ENCODE measurements around the gene LMBR1.
"Not testable (repeated sequence)": the region's sequence is repeated elsewhere in the genome, so short reads cannot be mapped to it uniquely, and the experiment has no call there.

LMBR1 gene

GRCh38 chr7:156906200-156906649 lies 13.2 kb upstream of the LMBR1 start:
- DNase-seq (ENCODE audit: low read depth in 2 of 2), result no peak

GRCh38 chr7:156903232-156903909 lies 10.4 kb upstream of the LMBR1 start:
- DNase-seq (ENCODE audit: low read depth in 2 of 2), result no peak

- DNase-seq (ENCODE audit: low read depth in 2 of 2), result not testable (repeated sequence)
Measured at GRCh38 chr7:156900093-156900492, 7.1 kb upstream of the LMBR1 start.

GRCh38 chr7:156898938-156899337 lies 6.0 kb upstream of the LMBR1 start:
- no peak for DNase-seq (ENCODE audit: low read depth in 2 of 2)

- DNase-seq (ENCODE audit: low read depth in 2 of 2), result no peak
Measured at GRCh38 chr7:156897673-156898072, 4.7 kb upstream of the LMBR1 start.

- DNase-seq (ENCODE audit: low read depth in 2 of 2), result no peak
Measured at GRCh38 chr7:156896388-156897022, 3.5 kb upstream of the LMBR1 start.

- DNase-seq (ENCODE audit: low read depth in 2 of 2), result no peak
Measured at GRCh38 chr7:156895024-156895780, 2.2 kb upstream of the LMBR1 start.

GRCh38 chr7:156892081-156892800 lies 742 bp downstream of the LMBR1 start:
- peak; percentile 50 to 52 for DNase-seq (ENCODE audit: low read depth in 2 of 2)

GRCh38 chr7:156889746-156890145 lies 3.2 kb downstream of the LMBR1 start:
- no peak for DNase-seq (ENCODE audit: low read depth in 2 of 2)

GRCh38 chr7:156889089-156889488 lies 3.9 kb downstream of the LMBR1 start:
- no peak for DNase-seq (ENCODE audit: low read depth in 2 of 2)

GRCh38 chr7:156886020-156886795 lies 6.8 kb downstream of the LMBR1 start:
- no peak for DNase-seq (ENCODE audit: low read depth in 2 of 2)

GRCh38 chr7:156881679-156882078 lies 11.3 kb downstream of the LMBR1 start:
- no peak for DNase-seq (ENCODE audit: low read depth in 2 of 2)

- DNase-seq (ENCODE audit: low read depth in 2 of 2), result no peak
Measured at GRCh38 chr7:156875766-156876165, 17.2 kb downstream of the LMBR1 start.

GRCh38 chr7:156868363-156868762 lies 24.6 kb downstream of the LMBR1 start:
- not testable (repeated sequence) for DNase-seq (ENCODE audit: low read depth in 2 of 2)

GRCh38 chr7:156865493-156865892 lies 27.5 kb downstream of the LMBR1 start:
- DNase-seq (ENCODE audit: low read depth in 2 of 2), result no peak

GRCh38 chr7:156862022-156862421 lies 31.0 kb downstream of the LMBR1 start:
- not testable (repeated sequence) for DNase-seq (ENCODE audit: low read depth in 2 of 2)

- no peak for DNase-seq (ENCODE audit: low read depth in 2 of 2)
Measured at GRCh38 chr7:156861212-156861611, 31.8 kb downstream of the LMBR1 start.

GRCh38 chr7:156860099-156860498 lies 32.9 kb downstream of the LMBR1 start:
- DNase-seq (ENCODE audit: low read depth in 2 of 2), result not testable (repeated sequence)

GRCh38 chr7:156858523-156858922 lies 34.5 kb downstream of the LMBR1 start:
- DNase-seq (ENCODE audit: low read depth in 2 of 2), result no peak

GRCh38 chr7:156857757-156858156 lies 35.2 kb downstream of the LMBR1 start:
- DNase-seq (ENCODE audit: low read depth in 2 of 2), result no peak

GRCh38 chr7:156854654-156855053 lies 38.3 kb downstream of the LMBR1 start:
- DNase-seq (ENCODE audit: low read depth in 2 of 2), result no peak
